ENCODE results near the gene S100A10.

Gene S100A10

GRCh38 chr1:151960780-151961513 lies 32.7 kb downstream of the S100A10 start:
- DNase-seq = no peak

- no peak for DNase-seq
Observed at GRCh38 chr1:151958959-151959358, 34.7 kb downstream of the S100A10 start.

GRCh38 chr1:151956957-151957497 lies 36.6 kb downstream of the S100A10 start:
- DNase-seq = no peak

- no peak for DNase-seq
Observed at GRCh38 chr1:151953409-151954094, 40.1 kb downstream of the S100A10 start.

GRCh38 chr1:151952811-151953210 lies 40.8 kb downstream of the S100A10 start:
- DNase-seq = no peak

GRCh38 chr1:151949371-151950193 lies 44.1 kb downstream of the S100A10 start:
- DNase-seq = no peak

- DNase-seq = no peak
Observed at GRCh38 chr1:151948506-151948905, 45.2 kb downstream of the S100A10 start.

- no peak for DNase-seq
Observed at GRCh38 chr1:151947140-151947539, 46.5 kb downstream of the S100A10 start.

GRCh38 chr1:151945725-151946722 lies 47.6 kb downstream of the S100A10 start:
- DNase-seq = peak; percentile 28

- no peak for DNase-seq
Observed at GRCh38 chr1:151944857-151945575, 48.6 kb downstream of the S100A10 start.

- no peak for DNase-seq
Observed at GRCh38 chr1:151944126-151944856, 49.4 kb downstream of the S100A10 start.

- DNase-seq = no peak
Observed at GRCh38 chr1:151943591-151943990, 50.1 kb downstream of the S100A10 start.

- no peak for DNase-seq
Observed at GRCh38 chr1:151942882-151943281, 50.8 kb downstream of the S100A10 start.

GRCh38 chr1:151940541-151940940 lies 53.1 kb downstream of the S100A10 start:
- no peak for DNase-seq

GRCh38 chr1:151939779-151940178 lies 53.9 kb downstream of the S100A10 start:
- no peak for DNase-seq

- DNase-seq = no peak
Observed at GRCh38 chr1:151939141-151939540, 54.5 kb downstream of the S100A10 start.

- no peak for DNase-seq
Observed at GRCh38 chr1:151936653-151937052, 57.0 kb downstream of the S100A10 start.

- DNase-seq = no peak
Observed at GRCh38 chr1:151935894-151936602, 57.6 kb downstream of the S100A10 start.

GRCh38 chr1:151935154-151935553 lies 58.5 kb downstream of the S100A10 start:
- DNase-seq = no peak

GRCh38 chr1:151934048-151934493 lies 59.6 kb downstream of the S100A10 start:
- DNase-seq = peak; percentile 36
